Superior temporal gyrus (tissue), 1 donor: ENCODE data around the gene PRLR.
"Not testable (repeated sequence)": the region's sequence is repeated elsewhere in the genome, so short reads cannot be mapped to it uniquely, and the experiment has no call there.

Experiments used
- DNase-seq: peaks from one replicate; pipeline ENCODE4 v3.0.0-alpha.2; 2016; ENCODE audit errors: extremely low spot score

PRLR gene

DNA sequence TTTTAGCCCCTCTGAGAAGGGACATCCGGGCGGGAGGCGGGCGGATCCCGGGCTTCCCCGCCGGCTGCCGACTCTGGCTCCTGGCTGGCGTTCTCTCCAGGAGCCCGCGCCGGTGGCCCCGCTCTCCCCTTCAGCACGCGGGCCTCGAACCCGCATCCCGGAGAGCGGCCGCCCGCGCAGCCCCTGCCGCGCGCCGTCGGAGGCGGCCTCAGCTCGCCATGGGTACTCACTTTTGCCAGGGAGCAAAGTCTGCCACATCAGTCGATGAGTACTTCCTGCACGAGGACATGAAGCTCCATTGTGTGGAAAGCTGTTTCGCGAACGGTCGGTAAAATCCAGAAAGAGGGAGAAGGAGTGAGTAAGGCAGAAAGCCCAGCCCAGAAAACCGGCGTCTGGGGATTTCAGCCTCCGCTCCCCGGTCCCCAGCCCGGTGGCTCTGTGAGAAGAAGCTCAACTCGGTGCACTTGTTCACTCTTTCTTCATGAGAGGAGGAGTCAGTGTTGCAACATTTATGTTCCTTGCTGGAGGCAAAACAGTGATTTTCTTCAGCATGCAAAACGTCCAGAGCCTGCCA is at the start of gene PRLR:
Gene PRLR, minus strand, starts transcription at position 450 of the 574 bp plus-strand sequence. CDS start 140,867 bp downstream, outside the sequence.
- no peak for DNase-seq

DNA sequence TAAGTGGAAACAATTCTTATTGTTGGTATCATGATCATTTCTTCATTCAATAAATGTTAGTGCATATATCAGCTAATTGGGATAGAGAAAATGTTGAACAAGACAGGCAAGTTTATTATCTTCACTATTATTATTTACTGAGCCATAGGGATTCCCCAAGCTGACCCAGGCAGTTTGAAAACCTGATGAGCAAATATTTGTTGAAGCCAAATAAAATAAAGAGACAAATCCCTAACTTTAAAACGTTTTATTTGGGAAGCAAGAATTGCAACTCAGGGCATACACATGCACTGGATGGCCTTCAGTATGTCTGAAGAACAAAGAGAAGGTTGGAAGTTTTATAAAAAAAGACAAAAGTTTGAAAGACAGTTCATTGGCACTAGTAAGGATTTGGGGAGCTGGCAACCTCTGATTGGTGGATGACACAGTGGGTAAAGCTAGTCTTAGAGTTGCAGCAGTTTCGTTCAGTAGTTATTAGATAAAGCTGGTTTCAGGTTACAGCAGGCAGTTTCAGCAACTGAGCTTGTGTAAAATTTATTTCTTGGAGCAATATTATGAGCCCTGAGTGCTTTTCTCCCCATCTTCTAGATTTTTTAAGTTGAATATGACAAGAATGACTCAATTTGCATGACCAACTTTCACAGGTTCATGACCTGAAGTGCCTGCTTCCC is 44.7 kb upstream of the PRLR start:
- DNase-seq, result no peak

DNA sequence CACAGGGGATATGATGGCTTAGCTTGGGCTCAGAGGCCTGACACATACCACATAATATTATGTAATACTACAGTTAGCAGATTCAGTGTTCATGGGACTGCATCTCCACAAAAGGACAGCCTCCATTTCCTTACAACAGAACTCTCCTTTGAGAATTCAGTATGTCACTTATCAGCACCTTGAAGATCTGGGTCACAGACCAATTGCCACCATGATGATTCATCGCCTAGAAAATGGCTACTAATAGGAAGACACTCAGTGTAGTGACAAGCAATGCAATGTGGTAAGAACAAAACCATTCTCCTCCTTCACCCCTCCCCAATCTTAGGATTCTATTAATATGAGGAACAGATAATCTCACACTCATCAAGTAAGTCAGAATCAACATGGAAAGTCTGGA is 38.7 kb upstream of the PRLR start:
- DNase-seq, result no peak

DNA sequence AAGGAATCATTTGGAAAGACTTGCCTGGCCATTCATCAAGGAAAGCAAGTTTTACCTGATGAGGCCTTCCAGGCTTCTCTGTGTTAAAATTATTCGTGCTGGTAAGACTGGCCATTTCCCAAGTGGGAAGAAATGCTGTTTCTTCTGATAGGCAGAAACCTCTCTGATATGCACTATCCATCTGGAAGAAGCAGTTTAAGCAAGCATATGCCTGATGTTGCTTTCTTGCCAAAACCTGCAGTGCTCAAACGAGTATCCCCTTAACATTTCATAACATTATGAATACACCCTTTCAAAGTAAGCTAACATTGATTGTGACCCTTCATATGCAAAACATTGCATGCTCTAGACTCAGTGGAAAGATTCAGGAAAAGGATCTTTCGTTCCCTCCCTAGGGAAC is 36.0 kb upstream of the PRLR start:
- DNase-seq, result no peak

DNA sequence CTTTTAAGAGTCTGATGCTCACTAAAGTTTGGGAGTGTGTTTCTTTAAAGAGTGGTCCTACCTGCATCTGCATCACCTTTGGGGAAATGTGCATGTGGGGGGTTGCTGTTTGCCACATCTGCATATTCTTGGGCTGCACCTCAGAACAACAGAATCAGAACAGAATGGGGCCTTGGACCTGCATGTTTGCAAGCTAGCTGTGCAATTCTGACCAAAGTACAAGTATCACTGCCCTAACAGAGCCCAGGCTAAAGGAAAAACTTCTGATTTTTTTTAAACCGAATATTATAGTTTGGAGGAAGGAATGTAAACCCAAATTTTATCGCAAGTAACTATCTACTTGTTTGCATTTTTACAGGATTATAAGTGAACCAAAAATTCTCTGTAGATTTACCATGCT is 34.2 kb upstream of the PRLR start:
- no peak for DNase-seq

DNA sequence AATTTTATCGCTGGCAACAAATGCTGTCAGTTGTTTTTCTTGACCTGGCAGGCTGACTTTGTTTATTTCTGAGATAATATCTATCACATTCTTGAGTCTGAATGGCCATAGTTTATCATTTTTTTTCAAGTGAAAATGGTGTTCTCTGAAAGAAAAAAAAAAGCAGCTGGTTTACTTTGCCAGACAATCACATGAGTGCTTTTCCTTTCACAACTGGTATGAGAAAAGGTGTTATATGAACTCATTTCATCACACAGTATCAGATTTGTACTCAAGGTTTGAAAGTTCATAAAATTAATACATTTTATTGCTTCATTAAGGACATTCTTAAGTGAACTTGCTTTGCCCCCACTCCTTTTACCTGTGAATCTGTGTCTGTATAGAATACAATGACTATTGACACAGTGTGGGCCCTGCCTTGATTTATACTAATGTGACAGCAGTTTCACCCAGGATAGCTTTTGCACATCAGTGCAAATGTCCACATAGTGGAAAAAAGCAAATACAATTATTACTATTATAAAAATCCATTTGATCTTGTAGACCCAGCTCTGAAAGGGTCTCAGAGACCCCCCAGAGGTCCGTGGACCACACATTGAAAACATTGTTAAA is 33.1 kb upstream of the PRLR start:
- DNase-seq, result no peak

DNA sequence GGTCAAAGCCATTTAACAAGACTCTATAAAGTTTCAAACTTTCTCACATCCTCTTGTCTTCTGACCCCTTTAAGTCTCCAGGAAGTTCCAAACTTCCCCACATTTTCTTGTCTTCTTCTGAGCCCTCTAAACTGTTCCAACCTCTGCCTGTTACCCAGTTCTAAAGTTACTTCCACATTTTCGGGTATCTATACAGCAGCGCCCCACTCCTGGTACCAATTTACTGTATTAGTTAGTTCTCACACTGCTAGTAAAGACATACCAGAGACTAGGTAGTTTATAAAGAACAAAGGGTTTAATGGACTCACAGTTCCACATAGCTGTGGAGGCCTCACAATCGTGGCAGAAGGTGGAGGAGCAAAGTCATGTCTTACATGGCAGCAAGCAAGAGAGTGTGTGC is 23.3 kb upstream of the PRLR start:
- no peak for DNase-seq

DNA sequence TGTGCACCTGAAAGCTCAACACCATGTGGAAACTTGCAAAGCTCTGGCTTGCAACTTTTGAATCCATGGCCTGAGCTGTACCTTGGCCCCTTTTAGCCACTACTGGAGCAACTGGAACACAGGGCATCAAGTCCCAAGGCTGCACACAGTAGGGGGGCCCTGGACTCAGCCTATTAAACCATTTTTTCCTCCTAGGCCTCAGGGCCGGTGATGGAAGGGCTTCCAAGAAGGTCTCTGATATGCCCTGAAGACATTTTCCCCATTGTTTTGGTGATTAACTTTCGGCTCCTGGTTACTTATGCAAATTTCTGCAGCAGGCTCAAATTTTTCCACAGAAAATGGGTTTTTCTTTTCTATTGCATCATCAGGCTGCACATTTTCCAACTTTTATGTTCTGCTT is 22.7 kb upstream of the PRLR start:
- no peak for DNase-seq

DNA sequence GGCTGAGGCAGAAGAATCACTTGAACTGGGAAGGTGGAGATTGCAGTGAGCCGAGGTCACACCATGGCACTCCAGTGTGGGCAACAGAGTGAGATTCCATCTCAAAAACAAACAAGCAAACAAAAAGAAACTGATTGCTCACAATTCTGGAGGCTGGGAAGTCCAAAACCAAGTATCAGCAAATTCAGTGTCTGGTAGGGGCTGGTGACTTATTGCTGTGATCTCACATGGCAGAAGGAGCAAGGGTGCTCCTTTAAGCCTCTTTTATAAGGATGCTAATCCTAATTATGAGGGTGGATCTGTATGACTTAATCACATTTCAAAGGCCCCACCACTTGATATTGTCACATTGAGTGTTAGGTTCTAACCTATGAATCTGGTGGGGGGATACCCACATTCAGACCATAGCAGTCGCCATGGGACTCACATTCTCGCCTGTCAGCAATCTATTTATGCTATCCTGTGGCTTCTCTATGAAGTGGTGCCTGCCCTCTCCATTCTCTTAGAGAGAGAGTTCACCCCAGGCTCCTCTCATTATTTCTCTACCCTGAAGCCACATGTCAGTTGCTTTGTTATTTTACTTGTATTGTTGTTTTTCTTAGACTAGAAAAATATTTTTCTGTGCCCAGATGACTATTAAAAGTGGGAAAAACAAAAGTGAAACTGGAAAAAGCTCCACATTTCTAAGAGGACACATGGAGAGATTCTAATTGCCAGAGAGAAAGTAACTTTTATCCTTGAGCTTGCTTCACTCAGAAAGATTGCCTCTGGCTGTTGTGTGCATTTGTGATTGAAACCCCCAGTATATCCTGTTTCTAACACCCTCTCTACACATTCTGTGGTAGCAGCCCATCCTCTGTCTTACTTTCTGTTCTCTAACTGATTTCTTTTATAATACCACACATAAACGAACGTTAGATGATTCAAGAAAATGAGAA is 18.8 kb upstream of the PRLR start:
- DNase-seq, result no peak

DNA sequence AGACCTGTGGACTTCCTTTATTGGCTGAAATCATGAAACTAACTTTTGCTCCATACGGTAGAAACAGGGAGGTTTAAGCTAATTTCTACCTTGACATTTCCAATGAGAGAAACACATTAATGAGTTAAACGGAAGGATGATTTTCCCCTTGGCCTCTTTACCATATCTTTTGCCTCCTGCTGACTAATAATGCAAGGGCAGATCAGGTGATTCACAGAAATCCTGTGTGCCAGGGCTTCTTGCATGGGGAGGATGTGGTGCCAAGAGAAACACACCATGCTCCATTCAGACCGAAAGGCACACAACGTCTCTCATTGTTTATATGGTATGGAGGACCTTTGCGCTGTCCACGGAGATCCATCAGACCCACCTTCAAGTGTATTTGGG is 17.4 kb upstream of the PRLR start:
- DNase-seq, result no peak

DNA sequence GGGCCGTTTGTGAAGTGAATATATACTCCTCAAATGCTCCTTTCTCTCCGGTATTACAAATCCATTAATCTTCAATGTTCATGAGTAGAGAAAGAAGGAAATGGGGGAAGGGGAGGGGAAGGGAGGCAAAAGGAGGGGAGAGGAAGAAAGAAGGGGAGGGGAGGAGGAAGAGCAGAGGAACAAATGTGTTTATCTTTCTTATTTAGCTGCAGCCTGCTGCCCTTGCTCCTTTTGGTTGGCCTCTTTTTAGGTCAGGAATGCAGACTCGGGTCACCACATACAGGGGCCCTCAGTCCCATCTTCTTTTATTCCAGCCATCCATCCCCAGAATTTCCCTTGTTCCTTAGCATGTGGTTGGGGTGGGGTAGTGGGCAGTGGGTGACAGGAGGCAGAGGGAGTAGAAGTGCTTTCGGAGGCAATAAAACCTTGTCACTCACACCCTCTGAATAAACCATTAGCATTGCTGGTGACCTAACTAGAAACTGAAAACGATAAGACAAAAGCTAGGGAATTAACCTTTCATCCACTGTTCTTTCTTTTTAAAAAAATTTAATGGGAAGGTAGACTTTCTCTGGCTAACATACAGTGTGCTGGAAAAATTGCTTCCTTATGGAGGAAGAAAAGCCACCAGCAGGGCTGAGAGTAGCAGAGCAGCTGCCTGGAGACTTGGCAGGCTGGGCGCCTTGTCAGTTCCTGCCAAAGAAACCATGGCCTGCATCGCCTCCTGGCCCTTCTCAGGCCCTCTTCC is 16.8 kb upstream of the PRLR start:
- DNase-seq, result no peak

DNA sequence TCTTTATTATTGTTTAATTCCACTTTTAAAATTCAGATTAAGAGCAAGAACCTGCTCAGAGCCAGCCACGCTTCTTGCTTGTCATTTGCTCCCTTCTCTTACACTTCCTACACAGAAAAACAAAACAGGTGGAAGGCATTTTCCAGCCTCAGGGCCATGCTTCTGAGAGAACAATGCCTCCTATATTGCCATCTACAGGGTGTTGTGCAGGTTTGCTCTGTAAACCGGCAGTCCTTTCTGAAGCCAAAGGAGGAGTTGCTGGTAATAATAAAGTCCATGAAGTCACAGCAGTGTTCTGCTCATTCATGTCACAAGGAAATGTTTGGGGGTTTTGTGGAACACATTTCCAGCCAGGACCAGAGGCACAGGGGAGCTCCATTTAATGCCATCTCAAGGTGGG is 16.1 kb upstream of the PRLR start:
- no peak for DNase-seq

DNA sequence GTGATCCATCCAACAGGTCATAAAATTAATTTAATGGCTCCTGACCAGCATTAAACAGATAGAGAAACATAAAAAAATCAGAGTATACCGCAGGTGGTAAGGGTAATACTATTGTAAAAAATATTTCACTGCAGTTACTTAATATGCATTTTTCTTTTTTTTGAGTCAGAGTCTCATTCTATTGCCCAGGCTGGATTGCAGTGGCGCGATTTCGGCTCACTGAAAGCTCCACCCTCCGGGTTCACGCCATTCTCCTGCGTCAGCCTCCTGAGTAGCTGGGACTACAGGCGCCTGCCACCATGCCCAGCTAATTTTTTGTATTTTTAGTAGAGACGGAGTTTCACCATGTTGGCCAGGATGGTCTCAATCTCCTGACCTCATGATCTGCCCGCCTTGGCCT is 15.1 kb upstream of the PRLR start:
- DNase-seq, result not testable (repeated sequence)

DNA sequence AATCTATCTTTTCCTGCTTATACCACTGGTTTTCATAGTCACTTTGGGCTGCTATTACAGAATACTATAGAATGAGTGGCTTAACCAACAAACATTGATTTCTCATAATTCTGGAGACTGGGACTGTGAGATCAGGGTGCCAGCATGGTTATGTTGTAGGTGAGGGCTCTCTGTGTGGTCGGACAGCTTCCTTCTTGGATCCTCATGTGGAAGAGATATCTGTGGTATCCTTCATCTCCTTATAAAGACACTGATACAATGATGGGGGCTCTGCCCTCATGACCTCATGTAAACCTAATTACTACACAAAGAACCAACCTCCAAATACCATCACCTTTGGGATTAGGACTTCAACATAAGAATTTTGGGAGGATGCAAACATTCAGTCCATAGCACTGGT is 13.9 kb upstream of the PRLR start:
- DNase-seq, result no peak

DNA sequence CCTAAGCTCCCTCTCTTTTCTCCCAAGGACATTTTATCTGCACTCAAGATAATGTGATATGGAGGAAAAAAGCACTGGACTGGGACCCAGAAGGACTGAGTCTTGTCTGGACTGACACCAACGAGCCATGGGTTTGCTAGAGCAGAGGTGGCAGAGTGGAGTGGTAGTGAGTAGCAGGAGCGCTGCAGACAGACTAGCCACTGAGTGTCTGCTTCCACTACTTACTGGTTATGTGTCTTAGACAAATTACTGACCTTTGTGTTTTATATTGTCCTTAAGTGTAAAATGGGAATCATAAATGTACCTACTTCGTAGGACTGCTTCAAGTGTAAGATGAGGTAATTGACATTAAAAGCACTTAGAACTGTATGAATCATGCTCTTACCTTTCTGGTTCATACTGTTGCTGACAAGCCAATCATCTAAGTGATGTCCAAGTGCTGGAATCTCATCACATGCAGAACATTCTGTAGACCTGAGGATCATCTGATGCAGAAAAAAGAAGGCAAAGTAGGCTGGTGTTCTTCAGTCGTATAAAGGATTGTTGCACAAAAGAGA is 12.5 kb upstream of the PRLR start:
- no peak for DNase-seq

DNA sequence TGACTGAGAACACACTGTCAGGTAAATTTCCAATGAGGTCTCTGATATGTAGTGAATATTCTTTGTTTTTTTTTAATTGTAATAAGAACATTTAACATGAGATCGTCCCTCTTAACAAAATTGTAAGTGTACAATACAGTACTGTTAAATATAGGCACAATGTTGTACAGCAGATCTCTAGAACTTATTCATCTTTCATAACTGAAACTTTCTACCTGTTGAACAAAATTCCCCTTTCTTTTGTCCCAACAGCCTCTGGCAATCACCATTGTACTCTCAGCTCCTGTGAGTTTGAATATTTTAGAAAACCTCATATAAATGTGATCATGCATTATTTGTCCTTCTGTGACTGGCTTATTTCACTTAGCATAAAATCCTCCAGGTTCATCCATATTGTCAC is 10.6 kb upstream of the PRLR start:
- no peak for DNase-seq

DNA sequence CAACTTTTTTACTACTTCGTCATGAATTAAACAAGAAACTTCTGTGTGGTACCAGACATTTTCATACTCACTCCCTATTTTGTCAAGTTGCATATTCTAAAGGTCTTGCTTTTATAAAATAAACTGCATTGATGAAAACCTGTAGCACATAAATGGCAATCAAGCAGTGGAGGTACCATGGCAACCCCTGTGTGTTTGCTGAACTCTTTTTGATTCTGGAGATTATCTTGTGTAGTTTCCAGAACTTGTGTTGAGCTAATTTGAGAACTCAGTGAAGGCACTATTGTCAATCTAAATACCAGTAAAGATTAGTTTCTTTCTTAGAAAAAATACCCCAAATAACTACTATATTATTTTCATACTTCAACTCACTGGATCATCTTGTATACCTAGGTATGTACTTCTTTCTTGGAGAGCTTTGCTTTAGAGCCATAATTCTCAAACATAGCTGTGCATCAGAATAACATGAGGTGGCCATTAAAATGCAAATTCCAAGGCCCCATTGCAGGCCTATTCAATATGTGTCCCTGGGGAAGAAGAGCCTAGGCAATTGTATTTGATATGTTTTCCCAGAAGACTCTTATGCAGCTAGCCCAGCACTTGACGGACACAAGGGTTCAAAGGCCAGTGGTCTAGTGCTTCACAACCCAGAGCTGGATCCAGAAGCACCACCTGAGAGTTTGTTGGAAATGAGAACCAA is 9.8 kb upstream of the PRLR start:
- DNase-seq, result no peak

DNA sequence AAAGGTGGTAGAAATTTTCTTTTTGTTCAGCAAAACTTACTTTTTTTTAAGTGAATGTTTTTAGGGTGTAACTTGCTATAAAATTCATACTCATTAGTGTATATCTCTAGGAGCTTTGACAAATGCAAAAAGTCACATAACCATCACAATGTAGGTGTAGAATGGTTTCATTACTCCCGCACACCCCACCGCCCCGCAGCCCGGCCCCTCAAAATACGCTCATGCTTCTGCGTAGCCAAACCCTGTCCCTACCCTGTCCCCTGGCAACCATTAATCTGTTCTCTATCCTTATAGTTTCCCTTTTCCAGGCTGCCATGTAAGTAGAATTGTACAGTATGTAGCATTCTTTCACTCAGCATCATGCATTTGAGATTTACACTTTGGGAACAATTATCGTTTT is 9.2 kb upstream of the PRLR start:
- no peak for DNase-seq

DNA sequence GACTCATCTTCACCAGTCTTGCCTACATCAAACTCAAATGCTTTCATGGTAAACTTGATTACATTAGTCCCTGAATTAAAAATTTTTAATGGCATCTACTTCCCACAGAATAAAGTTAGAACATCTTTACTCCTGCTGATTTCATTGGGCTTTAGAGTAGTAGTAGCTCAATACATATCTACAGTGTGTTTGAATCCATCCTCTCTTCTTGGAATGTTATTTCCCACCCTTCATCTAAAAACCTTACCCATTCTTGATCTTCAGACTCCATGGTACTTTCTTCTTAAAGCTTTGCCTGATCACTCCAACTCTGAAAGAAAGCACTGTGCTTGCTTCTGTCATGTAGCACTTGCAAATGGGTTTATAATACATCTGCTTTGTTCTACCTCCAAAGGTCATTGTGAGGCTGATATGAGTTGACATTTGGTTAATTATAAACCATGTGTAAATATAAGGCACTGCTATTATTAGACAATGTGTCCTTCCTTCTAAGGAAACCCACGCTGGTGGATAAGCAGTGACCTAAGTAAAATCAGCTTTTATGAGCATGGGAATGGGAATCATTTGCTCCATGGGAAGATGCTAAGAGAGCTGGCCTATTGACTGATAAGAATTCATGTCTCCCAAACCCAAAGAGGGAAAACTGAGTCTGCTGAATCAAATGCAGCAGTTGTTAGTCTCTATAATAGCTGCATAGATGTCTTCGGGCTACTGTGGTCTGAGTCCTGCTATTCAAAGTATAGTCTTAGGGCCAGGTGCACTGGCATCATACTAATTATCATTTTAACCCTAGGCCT is 7.5 kb upstream of the PRLR start:
- no peak for DNase-seq

DNA sequence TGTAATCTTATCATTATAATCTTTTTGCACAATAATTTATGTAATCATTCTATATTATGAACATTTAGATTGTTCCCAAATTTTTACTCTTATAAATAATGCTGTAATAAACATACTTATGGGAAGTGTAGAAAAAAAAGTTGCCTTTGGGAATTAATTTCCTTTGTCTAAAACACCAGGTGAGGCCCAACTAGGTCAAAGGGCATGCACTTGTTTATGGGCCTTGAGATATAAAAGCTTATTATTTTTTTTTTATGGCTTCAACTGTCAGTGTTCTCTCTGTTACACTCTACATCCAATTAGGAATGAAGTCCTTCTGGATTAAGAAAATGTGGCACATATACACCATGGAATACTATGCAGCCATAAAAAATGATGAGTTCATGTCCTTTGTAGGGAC is 6.5 kb upstream of the PRLR start:
- DNase-seq, result no peak
